NCI-H82 treated with DMSO at 0.1 percent for 48 hours (cell line): ENCODE data around the gene VWF.
"Not testable (repeated sequence)": the region's sequence is repeated elsewhere in the genome, so short reads cannot be mapped to it uniquely, and the experiment has no call there.

Experiments
- DNase-seq: peaks from one replicate; lab custom pipeline; 2025; ENCODE audit not compliant: unreplicated experiment; lab: John Stamatoyannopoulos, UW

The VWF gene

DNA sequence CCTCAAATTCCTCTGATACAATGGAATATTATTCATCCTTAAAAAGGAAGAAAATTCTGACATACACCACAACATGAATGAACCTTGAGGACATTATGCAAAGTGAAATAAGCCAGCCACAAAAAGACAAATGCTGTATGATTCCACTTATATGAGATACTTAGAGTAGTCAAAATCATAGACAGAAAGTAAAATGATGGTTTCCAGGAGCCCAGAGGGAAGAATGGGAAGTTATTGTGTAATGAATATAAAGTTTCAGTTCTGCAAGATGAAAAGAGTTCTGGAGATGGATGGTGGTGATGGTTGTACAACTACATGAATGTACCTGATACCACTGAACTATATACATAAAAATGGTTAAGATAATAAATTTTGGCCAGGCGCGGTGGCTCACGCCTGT lies 18.3 kb downstream of the VWF start:
- DNase-seq = no peak

DNA sequence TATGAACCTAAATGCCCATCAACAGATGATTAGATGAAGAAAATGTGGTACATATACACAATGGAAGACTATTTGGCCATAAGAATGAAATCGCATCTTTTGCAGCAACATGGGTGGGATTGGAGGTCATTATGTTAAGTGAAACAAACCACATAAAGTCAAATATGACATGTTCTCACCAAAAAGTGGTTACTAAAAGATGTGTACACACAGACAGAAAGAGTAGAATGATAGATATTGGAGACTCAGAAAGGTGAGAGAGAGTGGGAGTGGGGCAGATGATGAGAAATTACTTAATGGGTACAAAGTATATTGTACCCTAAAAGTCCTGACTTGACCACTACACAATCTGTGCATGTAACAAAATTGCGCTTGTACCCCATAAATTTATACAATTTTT lies 19.6 kb downstream of the VWF start:
- DNase-seq = no peak

DNA sequence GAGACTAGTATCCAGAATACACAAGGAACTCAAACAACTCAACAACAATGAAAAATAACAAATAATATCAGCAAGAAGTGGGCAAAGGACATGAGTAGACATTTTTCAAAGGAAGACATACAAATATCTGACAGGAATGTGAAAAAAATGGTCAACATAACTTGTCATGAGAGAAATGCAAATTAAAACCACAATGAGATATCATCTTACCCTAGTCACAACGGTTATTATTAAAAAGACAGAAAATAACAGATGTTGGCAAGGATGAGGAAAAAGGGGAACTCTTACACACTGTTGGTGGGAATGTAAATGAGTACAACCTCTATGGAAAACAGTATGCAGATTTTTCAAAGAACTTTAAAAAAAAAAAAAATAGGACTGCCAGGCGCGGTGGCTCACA lies 20.4 kb downstream of the VWF start:
- DNase-seq = no peak

DNA sequence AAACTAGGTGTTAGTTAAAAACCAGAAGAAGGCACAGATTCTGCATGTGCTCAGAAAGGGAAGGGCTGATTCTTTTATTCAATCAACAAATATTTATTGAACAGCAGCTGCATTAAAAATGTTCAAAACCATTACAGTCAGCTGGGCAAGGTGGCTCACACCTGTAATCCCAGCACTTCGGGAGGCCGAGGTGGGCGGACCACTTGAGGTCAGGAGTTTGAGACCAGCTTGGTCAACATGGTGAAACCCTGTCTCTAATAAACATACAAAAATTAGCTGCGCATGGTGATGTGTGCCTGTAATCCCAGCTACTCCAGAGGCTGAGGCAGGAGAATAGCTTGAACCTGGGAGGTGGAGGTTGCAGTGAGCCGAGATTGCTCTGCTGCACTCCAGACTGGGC lies 22.4 kb downstream of the VWF start:
- not testable (repeated sequence) for DNase-seq

DNA sequence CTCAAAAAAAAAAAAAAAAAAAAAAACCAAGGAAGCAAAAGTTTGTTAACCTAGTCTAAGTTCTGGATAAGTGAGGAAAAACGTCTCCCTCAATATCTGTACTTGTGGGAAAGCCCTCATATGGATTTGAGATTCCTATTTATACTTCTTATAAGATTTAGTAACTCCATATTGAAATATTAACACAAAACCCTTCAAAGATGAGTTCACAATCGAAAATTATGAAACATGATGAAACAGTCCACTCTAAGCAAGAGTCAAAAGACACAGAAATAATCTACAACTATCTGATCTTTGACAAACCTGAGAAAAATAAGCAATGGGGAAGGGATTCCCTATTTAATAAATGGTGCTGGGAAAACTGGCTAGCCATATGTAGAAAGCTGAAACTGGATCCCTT lies 25.2 kb downstream of the VWF start:
- no peak for DNase-seq

DNA sequence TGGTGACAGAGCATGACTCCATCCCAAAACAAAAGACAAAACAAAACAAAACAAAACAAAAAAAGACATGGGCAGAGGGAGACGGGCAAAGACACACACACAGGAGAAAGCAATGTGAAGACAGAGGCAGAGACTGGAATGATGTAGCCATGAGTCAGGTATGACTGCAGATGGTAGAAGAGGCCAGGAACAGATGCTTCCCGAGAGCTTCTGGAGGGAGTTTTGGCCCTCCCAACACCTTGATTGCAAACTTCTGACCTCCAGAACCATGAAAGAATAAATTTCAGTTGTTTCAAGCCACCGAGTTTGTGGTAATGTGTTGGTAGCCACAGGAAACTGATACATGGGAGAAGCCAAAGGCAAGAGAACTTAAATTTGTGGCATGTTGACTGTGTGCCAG lies 27.1 kb downstream of the VWF start:
- no peak for DNase-seq

DNA sequence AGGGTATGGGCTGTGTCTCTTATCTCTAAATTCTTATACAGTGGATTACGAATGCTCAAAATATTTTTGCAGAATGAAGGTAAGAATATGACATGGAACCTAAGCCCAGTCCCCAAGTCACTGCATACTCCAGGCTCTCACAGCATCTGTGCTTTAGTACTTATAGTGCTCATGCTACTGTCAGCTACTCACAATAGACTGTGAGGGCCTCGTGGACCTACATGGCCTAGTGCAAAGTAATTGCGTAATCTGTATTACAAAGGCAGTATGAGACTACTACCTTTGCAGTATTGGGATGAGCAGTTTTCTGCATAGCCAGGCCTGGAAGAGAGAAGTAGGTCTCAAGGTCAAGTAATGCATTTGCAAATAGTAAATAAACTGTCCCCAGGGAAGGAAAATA lies 27.9 kb downstream of the VWF start:
- DNase-seq = no peak

DNA sequence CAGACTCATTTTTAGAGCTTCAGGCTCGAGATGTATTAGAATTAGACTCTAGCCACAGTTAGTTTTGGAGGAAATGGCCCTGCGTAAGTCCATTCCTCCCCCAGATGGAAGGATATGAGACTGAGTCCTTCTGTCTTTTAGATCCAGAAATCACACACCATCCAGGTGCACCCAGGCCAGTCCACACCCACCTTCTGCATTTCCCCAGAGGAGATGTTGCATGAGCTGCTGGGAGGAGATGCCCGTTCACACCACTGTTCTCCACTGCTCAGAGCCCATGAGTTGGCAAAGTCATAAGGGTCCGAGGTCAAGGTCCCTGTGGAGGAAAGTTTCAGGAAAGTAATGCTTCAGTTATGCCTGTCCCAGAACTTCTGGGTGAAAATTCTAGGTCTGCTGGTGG lies 29.2 kb downstream of the VWF start:
- DNase-seq = no peak

DNA sequence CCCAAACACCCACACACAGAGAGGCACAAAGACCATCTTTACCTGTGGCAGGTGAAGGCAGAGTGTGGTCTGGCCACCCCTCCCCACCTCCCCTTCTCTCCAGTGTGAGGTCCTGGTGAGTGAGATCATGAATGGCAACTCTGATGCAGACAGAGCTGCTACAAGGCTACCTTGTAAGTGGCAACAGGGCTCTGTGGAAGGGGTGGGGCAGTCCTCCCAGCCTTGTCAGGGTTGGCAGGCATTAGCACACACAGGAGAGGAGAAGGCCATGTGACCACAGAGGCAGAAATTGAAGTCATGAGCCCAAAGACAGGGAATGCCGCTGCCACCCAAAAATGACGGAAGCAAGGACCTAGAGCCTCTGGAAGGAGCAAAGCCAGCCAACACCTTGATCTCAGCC lies 30.7 kb downstream of the VWF start:
- DNase-seq = no peak

DNA sequence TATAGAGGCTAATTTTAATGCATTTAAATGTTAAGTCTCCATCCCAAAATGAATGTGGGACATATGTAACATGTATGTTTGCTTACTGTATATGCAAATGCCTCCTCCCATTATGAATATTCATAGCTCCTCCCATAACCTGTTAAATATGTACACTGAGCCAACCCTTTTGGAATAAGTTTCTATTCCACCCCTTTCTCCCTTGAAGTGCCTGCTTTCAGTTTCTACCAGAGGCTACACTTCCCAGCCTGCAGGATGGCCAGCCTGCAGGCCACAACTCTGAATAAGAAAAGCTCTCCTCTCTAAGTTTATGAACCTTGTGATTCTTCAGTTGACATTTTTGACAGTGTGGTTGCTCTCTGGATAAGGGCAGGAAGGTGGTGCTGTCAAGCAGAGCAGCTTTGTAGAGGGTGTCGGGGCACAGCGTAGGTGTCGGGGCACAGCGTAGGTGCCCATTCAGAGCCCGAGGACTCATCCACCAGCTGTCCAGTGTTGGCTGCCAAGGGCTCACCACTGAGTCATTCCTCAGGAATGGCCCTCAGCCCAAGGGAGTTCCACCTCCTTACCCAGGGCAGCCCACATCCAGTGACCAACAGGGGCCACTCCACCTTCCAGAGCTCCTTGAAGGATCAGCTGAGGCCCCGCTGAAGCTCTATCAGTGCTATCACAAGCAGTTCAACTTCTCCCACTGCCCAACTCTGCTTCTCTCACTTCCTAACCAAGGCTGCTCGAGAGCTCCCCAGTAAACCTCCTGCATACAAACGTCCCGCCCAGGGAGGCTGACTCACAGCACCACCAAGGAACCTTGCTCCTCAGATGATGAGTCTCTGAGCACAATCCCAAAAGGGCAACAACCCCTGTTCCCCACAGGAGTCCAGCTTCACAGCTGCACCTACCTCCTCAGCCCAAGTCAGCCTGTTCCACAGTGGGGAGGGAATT lies 31.4 kb downstream of the VWF start:
- no peak for DNase-seq

DNA sequence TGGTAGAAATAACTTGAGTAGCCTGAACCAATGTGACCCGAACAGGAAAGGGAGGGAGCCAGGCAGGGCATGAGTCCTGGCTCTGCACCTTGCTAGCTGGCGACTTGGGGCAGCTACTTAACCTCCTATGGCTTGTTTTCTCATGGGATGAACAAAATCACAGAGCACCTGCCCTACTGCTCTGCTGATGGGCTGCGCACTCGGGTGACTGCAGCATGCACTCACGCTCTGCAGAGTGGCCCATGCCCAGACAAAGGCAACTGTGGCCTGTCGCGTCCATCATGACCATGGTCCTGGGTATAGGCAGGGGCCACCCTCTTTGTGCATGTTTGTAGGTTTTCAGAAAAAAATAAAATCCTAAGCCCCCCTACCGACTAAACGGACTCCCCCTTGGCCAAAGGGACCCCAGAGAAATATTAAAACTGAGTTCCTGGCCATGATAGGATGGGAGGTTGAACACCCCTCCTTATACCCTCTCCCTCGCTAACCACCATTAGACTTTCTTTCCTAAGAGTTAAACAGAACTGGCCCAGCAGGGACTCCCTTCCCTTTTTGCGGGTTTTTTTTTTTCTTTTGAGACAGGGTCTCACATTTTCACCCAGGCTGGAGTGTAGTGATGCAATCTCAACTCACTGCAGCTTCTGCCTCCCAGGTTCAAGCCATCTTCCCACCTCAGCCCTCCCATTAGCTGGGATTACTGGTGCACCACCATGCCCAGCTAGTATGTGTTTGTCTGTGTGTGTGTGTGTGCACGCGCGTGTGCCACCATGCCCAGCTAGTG lies 32.5 kb downstream of the VWF start:
- no peak for DNase-seq

DNA sequence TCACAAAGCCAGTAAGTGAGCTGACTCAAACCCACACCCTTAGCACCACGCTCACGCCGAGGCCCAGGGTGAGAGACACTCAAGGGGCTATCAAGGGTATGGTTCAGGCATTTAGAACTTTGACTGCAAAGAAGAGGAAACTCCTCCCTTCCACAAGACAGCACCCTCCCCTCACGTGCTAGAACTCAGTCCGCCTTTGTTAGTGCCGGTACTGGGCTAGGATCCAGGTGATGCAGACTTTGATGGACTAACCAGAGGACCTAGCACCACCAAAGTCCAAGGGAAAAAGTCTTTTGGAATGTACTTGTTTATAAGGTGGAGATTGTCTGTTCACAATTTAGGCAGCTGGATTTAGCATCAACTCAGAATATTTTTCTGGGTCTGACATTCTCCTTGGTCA lies 33.7 kb downstream of the VWF start:
- no peak for DNase-seq

DNA sequence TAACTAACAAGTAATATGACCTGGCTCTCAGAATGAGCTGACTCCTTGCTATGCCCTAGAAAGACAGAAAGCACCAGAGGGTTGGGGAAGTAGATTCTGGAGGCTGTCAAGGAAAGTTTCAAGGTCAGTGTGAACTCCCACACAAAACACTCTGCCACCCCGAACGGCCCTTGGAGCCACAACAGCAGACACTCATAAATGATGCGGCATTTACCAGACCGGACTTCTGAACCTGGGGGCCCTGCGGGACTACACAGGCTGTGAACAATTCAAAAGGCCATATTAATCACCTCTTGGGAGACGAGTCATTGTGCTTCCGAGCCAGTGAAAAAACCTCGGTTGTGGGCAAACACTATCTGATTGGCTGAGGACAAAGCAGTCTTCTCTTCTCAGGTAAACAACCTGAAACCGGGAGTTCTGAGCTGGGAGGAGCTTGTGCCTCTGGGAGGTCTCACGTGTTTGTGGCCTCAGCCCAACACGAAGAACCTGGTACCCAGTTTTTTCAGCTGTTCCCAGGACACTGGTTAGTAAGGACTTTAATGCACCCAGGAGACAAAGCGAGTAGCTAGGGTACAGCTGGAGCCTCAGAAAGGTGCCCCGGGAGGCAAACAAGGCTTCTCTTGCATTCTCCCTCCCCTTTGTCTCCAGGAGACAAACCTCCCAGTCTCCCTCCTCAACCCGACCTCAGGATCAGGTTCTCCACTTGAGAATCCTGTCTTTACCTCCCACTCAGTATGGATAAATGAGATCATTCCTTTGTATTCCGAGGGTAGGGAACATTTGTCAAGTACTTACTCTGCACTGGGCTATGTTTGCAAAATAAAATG lies 35.3 kb downstream of the VWF start:
- DNase-seq = no peak

DNA sequence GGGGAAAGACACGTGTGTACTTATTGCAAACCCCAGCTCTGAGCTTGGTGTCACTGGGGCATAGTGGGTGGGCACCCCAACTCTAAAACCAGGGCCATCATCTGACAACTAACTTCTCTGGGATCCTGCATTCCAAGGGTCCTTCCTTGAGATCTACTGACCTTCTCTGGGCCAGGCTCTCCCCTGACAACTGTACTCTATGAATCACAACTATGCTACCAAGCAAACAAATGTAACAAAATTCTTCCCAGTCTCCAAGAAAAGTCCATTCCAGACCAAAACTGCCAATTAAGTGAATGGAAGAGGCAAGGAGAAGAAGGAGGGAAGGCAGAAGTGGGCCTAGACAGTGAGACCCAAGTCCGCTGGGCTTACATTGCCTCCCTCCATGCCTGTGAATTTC lies 38.2 kb downstream of the VWF start:
- DNase-seq = no peak

DNA sequence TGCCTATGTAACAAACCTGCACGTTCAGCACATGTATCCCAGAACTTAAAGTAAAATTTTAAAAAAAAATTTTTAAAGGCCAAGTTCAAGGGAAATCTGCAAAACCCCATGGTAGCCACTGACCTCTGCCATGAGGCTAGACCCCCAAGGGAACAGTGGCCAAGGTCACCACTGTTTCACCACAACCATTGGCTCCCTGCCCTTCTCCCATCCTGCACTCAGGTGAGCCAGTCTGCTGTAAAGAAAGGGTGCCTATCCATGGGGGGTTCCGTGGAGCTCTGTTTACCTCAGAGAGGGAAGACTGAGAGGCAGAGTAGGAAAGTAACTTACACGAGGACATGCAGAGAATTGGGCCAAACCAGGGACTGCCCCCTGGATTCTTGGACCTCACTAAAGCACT lies 38.6 kb downstream of the VWF start:
- DNase-seq = no peak

DNA sequence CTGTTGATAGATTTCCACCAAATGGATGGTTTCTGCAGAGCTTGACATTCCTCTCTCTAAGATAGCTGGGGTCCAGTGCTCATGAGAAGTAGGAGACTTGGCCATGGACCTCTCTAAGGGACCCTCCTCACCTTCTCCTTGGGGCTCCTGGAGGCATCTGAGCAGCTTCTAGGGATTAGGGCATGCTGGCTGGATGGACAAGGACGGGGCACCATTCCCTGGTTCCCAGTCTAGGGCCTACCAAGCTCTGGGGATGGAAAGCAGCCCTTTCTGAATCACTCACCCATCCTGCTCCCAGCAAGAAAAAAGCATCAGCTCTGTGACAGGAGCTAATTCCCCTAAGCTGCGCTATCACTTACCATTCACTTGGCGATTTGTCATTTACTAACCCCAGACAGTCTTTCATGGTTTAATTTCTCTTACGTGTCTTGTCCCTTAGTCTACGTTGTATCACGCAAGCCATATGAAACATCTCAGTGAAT lies 39.5 kb downstream of the VWF start:
- DNase-seq = no peak

DNA sequence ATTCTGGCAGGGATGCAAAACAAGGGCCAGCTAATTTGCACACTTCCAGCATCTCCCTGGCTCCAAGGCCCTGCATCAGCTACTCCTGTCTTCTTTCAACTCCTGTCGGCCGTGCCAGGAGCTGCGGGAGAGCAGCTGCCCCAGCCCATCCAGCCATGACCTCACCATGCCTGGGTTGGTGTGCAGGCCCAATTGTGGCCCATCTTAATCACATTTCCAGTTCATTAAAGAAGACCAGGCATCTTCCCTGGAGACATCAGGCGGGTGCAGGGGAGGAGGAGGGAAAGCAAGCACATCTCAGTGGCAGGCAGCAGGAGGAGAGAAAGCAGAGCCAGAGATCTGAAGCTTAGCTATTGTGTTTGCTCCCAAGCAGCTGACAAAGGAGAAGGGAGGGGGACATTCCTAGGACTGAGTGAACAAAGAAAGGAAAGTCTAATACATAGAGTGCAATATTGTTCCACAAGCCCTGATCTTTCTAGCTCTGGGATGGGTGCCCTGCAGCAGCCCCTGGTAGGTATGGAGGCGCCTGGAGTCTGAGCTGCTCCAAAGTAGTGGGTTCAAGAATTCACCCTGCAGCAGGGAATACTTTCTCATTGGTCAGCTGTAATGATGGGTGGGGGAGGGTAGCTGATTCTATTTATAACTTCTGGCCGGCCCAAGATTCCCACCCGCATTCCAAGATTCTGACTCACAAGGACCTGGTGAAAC lies 40.1 kb downstream of the VWF start:
- DNase-seq = no peak

DNA sequence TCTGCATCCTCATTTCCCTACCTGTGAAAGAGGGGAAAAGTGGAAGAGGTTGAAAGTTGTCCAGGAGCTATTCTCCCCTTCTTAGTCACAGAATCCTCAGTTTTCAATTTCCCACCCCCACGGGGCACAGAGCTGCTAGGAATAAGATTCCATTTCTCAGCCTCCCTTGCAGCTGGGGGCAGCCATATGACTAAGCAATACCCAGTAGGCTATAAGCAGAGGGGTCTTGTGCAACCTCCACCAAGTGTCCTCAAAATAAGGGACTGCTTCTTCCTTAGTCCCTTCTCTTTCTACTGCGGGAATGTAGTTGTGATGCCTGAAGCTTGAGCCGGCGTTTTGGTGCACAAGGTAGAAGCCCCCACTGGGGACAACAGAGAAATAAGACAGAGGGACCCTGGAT lies 40.9 kb downstream of the VWF start:
- DNase-seq = no peak

DNA sequence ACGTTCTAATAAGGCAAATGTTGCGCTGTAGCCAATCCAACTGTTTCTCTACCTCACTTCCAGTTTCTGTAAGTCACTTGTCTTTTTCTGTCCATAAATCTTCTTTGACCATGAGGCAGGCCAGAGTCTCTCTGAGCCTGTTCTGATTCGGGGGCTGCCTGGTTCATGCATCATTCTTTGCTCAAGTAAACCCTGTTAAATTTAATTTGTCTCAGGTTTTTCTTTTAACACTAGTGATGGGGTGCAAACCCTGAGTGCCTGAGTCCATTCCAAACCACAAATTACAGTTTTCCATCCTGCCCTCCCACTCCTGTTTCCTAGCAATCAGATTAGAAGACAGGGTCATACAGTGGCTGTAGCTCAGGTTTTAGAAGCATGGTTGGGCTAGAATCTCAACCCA lies 41.9 kb downstream of the VWF start:
- no peak for DNase-seq

DNA sequence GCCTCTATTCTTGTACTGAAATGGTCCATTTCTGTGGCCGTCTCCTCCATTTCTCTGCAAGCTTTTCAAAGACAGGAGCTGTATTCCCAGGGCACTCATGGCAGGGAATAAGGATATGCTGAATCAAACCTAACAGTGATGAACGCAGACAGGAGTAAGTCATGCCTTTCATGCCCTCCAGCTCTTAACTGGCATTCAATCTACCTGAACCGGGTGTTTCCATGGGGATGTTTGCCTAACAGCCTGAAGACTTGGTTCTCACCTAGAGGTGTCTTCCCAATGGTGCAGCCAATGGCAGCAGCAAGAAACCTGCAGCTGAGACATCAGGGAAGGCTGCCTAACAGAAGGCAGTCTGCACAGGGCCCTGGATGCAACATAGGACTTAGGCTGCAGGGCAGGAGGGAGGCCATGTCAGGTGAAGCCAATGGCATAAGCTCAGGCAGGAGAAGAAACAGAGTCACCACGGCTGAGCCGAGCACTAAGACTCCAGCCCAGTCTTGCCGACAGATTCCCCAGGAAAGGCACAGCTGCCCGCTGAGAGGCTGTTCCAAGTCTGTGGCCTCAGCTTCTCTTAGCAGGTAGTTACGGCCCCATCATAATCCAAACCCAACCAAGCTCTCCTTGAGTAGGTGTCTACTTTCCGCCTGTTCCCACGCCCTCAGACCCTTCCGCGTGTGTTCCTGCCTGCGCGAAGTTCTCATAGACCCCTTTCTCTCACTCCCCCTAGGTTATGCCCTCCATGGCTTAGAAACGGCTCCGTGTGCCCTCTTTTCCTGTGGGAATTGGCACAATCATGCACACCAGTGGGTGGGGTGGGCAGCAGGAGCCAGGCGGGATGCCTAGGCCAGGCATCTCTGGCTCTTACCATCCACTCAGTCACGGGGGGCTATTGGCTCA lies 44.1 kb downstream of the VWF start:
- DNase-seq = no peak
